Umbilical cord (tissue), 2 donors: Measurements from ENCODE around the gene SDK1. TPM values are rescaled to one million over a fixed set of nuclear protein-coding genes. Genes with fewer than 3 reads are reported as not detected.
"Not testable (repeated sequence)": the region's sequence is repeated elsewhere in the genome, so short reads cannot be mapped to it uniquely, and the experiment has no call there.

Source experiments
- DNase-seq: peaks from one replicate; pipeline ENCODE4 v3.0.0-alpha.2; 2015; ENCODE audit warnings: low spot score
- total RNA-seq: library from RNA; depleted of rRNA; stranded (reverse); fragments of >200 nt; gene quantifications from one replicate; pipeline ENCODE4 v1.2.3, GENCODE V29; 2014; ENCODE audit warnings: low replicate concordance; ENCODE audit not compliant: insufficient read depth

SDK1 gene
- total RNA-seq, 1 donor from 2014 or later: 7.9 TPM

DNA sequence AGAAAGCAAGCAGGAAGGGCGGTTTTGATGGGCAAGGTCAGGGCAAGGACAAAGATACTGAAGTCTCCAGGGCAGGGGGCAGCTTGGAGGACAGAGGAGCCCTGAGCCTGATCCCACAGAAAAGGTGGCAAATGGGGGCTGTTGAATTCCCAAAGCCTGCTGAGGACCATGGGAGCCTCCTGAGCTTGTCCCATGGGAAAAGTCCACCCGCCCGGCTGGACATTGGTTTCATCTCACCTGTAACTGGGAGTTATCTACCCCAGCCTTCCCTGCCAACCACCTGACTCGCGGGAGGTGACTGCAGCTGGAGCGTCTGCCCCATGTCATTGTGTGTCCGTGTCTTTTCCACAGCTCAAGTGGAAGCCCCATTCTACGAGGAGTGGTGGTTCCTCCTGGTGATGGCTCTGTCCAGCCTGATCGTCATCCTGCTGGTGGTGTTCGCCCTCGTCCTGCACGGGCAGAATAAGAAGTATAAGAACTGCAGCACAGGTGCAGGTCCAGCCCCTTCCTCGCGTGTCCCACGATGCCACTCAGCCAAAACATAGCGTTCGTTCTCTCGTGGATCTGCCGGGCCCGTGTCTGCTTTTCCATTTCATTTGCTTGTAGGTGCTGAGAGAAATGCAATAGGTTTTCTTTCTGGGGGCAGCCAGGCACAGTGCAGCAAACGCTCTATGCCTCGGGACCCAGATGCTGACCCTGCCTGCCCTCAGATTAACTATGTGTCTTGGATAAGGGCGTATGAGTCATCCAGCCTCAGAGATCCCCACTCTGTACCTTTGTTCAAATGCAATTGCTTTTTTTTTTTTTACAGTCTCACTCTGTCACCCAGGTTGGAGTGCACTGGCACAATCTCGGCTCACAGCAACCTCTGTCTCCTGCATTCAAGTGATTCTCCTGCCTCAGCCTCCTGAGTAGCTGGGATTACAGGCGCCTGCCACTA is 936.5 kb downstream of the SDK1 start:
- DNase-seq: no peak

DNA sequence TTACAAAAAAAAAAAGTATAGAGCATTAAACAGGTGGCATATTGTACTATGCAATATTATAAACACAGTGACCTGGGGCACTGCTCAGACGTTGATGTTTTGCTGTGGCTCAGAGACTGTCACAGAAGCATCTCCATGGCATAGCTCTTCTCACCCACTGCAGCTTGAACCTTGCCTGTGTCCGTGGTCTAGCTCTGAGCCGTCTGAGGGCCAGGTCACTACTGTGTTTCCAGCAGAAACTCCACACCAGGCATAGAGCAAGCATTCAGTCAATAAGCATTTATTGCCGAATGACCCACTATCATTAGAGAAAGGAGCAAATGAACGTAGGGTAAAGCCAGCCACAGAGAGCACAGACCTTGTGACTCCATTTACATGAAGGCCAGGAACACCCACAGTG is 937.8 kb downstream of the SDK1 start:
- DNase-seq: no peak

DNA sequence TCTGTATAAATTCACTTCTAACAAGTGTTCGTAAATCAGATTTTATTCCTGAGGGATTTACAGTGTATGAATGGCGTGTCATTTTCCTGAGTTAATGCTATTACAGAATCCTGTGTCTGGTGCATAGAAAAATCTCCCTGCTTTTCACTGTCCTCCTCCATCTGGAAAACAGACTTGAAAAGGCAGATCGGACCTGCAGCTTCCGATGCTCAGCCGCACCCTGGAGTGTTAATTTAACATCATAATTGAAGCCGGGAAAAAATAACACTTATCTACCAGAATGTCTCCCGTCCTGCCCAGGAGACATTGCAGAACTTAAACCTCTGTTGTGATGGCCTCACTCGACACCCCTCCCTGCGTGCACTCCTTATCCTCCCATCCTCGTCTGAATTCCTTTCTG is 939.0 kb downstream of the SDK1 start:
- DNase-seq: peak; percentile 64

DNA sequence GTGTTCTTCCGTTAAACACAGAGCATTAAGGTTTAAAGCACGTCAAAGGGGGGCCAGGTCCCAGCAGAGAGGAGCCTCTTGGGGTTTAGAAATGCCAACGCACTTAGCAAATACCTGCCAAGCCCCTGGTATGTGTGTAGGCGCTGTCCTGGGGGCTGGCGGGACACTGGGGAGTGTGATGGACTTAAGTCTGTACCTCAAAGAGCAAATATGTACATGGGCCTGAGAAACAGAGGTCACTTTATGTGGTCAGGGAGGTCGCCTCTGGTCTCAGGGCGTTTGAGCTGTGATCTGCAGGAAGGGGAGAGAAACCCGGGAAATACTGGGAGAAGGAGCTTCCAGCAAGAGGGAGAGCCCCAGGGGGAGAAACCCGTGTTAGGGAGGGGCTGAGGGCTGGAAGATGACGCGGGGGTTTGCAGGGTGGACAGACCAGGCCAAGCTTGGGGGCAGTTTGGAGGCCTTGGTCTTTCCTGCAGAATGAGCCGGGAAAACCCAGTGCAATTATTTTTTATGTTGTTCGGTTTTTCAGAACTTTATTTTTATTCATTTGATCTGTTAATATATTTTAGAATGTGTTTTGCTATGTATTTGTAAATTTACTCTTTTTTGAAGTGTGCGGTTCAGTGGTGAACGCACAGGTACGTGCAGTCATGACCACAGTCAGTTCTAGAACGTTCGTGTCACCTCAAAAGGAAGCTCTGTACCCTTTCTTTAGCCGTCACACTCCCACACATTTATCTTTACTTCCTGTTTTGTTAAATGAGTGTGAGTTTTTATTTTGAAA is 939.7 kb downstream of the SDK1 start:
- no peak for DNase-seq

DNA sequence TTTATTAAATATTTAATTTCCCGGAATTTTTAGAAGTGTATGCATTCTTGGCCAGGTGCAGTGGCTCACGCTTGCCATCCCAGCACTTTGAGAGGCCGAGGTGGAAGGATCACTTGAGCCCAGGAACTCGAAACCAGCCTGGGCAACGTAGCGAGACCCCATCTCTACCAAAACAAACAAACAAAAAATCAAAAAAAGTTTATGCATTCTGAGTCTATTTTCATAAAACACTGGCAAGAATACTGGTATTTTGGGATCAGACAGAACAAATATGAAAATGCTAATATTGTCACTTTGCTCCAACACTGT is 940.2 kb downstream of the SDK1 start:
- no peak for DNase-seq

DNA sequence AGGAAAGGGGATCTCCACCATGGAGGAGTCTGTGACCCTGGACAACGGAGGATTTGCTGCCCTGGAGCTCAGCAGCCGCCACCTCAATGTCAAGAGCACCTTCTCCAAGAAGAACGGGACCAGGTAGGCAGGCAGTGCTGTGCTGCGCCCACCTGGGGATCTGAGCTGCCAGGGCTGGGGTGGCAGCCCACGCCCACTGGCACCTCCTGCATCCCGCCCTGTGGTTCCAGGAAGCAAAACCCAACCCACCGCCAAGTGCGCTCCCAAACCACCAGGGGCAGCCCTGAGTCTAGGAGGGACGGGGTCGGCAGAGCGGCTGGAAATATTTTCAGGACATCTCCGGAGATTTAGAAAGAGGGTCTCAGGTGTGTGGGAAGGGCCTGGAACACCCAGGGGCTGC is 940.7 kb downstream of the SDK1 start:
- no peak for DNase-seq

DNA sequence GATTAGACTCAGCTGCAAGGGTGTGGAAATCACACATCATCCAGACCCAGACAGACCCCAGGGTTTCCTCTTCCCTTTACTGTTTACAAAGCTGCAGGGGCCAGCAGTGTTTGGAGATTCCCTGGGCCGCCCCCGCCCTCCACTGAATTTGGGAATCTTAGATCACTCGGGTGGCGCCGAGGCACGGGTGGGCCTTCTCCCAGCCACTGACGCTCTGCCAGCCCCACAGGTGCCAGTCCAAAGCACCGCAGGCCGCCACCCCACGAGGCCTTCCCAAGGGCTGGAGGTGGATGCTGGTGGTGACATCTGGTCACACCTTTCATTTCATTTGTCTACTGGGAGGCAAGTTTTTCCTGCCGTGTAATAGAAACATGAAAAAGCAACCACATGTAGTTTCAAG is 941.7 kb downstream of the SDK1 start:
- no peak for DNase-seq

DNA sequence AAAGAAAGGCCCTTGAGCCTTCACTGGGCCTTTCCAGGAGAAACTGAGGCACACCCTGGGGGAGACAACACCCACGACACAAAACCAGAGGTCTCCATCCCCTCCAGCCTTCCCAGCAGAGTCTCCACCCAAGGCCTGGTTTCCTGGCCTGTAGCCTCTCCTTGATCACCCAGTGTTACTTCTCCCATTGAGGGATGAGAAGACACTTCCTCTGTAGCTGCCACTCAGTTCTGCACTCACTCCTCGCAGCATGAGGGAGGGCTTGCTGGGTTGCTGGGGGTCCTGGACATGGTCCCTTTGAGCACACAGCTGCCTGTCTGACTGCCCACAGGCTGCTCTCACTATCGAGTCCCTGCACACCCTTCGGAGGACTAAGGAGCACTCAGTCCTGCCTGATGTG is 943.0 kb downstream of the SDK1 start:
- DNase-seq: no peak

DNA sequence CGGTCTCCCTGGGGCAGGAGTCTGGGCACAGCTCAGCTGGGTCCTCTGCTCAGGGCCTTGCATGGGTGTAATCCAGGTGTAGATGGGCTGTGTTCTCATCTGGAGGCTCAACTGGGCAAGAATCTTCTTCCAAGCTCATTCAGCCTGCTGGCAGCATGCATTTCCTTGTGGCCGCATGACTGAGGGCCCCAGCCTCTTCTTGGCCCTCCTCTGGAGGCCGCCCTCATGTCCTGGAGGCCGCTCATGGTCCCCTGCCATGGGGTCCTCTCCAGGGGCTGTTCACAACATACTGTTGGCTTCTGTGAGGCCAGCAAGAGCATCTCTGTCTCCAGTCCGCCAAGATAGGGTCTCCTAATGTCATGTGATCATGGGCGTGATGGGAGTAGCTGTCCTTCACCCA is 943.6 kb downstream of the SDK1 start:
- no peak for DNase-seq

DNA sequence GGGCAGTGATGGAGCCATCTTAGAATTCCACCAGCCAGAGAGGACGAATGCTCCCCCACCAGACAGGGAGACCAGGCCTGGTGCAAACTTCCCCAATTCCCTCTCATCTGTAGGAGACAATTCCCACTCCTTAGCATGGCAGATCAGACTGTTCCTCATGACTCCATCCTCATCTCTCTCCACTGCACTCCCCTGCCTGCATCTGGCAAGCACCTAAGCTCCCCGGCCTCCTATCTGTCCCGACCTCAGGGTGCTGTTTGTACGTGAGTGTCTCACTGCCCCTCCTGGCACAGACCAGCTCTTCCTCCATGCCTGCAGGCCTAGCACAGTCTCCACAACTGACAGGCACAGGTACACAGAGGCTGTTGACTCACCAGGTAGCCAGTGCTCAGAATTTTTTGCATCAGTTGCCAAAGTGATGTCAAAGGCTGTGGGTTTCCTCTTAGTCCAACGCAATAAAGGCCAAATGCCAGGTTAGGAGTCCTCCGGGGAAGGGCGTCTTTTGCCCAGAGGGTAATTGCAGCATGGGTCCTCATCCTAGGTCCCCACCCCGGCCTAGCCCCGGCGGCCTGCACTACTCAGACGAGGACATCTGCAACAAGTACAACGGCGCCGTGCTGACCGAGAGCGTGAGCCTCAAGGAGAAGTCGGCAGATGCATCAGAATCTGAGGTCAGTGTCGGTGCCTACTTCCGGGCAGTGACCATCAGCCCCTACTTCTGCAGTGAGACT is 944.2 kb downstream of the SDK1 start:
- DNase-seq: no peak

DNA sequence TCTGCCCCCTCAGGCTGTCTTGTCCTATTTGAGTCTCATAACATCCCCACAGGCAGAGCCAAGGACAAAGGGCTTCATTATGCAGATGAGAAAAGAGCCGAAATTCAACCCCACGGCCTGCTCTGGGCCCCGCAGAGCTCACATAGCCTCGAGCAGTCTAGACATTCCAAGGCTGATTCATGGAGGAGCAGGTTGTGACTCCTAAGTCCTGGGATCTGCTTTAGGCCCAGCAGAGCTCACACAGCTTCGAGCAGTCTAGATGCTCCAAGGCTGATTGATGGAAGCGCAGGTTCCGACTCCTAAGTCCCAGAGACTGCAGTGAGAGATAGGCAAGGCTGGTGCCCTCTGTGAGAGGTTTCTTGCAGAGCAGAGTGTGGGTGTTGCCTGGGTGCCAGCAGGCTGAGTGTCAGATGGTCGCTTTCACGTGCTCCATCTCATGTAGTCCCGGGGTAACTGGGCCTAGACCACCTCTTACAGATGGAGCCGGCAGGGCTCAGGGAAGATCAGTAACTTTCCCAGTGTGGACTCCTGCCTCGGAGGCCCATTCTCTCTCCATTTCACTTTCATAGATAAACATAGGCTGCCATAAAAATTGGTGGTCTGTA is 944.9 kb downstream of the SDK1 start:
- peak; percentile 39 for DNase-seq

DNA sequence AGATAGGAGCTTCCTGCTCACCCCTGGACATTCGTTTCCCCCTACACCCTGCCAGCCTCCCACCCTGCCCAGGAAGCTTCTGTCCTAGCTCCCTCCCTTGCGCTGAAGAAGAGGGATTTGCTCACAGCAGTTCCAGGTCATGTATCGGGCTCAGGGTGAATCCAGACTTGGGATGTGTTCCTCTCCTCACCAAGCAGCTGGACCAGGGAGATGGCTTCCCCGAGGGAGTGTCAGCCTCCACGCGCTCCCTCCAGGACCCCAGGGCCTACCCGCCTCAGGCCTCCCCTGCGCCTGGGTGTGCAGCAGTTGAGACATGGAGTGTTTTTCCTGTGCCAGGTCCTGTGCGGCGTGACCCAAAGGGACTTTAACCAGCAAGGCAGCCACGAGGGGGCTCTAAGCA is 945.5 kb downstream of the SDK1 start:
- DNase-seq: no peak

DNA sequence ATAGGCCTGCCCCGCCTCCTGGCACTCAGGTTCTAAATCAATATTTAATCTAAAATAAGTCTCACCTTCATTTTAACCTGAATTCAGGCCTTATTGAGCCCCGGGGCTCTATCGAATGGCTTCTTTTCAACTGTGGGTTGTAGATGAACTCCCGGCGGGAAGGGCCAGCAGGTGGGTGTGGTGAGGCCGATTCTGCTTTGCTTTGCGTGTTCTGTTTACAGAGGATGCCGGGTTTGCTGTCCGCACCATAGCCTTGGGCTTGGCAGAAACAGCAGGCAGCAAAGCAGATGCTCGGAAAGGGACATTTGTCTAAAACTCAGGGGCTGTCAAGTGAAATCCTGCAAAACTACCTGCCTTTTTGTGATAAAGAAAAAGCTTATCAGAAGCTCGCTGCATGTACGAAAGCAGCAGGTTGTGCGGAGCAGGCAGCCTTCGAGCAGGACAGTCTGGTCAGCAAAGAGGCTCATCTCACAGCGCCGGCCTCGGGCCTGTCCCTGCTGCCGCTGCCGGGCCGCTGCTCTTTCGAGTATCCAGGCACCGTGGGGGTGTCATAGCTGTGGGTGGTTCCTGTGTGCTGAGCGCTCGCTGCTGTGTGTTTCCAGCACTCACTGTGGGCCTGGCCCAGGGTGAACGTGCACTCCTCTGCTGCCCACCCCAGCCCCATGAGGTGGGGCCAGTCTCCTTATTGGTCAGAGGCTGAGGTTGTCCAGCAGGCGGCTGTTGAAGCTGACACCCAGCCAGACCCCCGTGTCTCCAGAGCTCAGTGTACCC is 946.2 kb downstream of the SDK1 start:
- no peak for DNase-seq

DNA sequence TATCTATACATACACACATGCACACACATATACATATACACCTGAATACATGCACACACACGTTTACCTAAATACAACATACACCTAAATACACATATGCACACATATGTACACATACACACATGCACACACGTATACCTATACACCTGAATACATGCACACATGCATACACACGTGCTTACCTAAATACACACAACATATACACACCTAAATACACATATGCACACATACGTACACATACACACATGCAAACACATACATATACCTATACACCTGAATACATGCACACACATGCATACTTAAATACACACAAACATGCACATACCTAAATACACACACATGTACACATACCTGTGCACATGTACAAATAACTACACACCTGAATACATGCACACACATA is 947.2 kb downstream of the SDK1 start:
- no peak for DNase-seq

DNA sequence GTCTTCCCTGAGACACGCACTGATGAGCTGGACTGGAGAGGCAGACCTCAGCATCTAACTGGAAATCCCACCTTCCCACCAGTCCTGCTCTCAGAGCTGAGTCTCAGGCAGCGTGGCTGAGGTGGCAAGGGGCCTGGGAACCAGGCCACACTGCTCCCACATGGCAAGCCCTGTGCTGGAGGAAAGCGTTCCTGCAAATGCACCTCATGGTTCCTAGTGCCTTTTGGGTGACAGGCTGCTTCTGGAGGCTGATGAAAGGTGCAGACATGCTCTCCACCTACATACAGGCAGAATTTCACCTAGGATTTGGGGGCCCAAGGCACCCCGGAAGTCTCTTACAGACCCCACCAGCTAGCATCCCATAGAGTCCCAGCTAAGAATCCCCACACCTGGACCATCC is 948.2 kb downstream of the SDK1 start:
- DNase-seq: no peak

DNA sequence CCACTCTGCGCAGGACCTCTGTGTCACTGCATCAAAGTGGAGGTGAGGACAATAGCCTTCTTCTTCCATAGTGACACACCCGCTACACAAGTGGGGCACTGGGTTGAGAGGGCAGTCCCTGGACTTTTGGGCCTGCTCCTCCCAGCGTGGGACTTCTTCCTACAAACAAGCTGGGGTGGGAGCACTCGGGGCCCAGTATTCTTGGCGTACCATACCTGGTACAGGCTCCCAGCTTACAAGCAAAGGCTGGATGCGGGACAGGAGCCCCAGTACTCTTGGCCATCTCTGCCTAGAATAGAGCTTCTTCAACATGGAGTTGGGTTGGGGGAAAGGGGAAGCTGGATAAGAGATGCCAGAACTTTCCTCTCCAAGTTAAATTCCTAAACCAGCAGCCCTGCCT is 954.3 kb downstream of the SDK1 start:
- no peak for DNase-seq

DNA sequence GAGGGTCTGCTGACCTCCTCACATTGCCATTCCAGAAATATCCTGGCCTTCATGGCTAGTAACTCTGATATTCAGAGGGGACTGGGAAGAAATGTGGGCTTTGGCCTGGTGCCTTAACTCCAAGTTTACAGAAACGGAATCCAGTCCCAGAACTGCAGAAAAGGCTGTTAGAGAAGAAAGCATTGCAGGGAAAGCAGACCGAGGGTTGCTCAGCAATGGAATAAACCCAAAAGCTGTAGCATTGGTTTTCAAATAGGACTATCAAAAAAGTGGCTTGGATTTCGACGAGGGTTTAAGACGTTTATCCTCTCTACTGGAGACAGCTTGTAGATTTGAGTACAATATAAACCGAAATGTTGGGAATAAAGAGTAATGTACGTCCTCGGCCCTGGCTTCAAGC is 955.2 kb downstream of the SDK1 start:
- DNase-seq: peak; percentile 62

DNA sequence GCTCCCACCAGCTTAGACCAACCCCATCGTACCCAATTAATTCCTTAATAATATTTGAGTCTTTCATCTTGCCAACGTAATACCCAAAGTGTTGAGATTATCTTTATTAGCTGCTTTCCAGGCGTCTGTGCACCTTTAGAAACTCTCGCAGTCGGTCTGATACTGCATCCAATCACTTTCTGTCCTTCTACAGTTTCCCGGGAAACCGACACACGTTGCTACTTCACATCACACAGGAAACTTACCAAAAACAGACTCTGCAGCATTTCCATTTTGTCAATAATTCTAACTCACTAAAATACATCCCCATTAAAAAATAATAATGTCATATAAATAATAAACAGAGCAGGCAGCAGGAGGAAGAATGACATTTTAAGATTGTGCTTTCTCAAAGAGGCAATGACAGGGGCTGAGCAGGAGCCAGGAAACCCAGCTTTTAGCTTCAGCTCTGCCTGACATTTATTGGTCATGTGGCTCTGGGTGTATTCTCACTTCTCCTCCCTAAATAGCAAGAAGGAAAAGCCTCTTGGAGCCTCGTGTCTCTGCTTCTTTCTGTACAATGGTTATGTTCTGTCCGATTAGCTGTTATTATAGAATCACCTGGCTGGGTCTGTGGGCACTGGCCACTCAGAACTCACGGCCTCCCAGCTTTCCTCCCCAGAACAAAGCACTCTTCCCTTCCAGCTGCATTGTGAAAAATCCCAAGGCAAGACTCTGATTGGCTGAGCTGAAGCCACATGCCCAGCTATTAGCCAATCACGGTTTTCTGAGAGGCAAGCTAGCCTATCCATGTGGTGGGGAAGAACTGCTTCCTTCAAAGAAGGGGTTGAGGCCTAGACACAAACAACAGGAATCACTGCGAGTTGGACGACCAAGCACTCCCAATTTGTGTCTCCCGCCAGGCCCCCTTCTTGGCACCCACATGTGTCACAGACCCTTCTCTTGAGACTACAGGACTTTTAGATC is 956.4 kb downstream of the SDK1 start:
- DNase-seq: no peak

DNA sequence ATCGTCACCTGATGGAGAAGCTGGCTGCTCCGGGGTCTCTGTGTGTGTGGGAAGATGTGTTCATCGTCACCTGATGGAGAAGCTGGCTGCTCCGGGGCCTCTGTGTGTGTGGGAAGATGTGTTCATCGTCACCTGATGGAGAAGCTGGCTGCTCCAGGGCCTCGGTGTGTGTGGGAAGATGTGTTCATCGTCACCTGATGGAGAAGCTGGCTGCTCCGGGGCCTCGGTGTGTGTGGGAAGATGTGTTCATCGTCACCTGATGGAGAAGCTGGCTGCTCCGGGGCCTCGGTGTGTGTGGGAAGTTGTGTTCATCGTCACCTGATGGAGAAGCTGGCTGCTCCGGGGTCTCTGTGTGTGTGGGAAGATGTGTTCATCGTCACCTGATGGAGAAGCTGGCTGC is 959.1 kb downstream of the SDK1 start:
- not testable (repeated sequence) for DNase-seq
